ENCODE measurements around the gene ITPR1. TPM values are rescaled to one million over a fixed set of nuclear protein-coding genes. Genes with fewer than 3 reads are reported as not detected.

Gene ITPR1
- total RNA-seq, 1 donor from 2014 or later, result 16.3 TPM

- Histone ChIP-seq H3K27me3 (ENCODE audit: control insufficient read depth, insufficient read depth, low read length) (no peaks in the 10 kb centered on the region), H3K4me3 (ENCODE audit: low read depth, low read length) (no peak overlapping the region), H3K36me3 (ENCODE audit: control insufficient read depth, insufficient read depth, low read length) (no peaks in the 10 kb centered on the region)
- DNase-seq (ENCODE audit: low read depth) (no peak), FAIRE-seq (no peak)
- no peak for TF ChIP-seq CTCF (IDR thresholded peaks at IDR 0.05; ENCODE audit: insufficient read depth, low read length, severe bottlenecking)
Observed at GRCh38 chr3:4768021-4768420, 274.9 kb downstream of the ITPR1 start.

GRCh38 chr3:4768521-4768920 is 275.4 kb downstream of the ITPR1 start:
- no peaks in the 10 kb centered on the region for H3K36me3 ChIP-seq (ENCODE audit: control insufficient read depth, insufficient read depth, low read length)
- TF ChIP-seq CTCF (IDR thresholded peaks at IDR 0.05; ENCODE audit: insufficient read depth, low read length, severe bottlenecking), result no peak
- H3K4me3 ChIP-seq (ENCODE audit: low read depth, low read length), result no peak overlapping the region
- DNase-seq (ENCODE audit: low read depth) (no peak), FAIRE-seq (no peak)
- no peaks in the 10 kb centered on the region for H3K27me3 ChIP-seq (ENCODE audit: control insufficient read depth, insufficient read depth, low read length)

- Histone ChIP-seq H3K36me3 (ENCODE audit: control insufficient read depth, insufficient read depth, low read length) (no peaks in the 10 kb centered on the region), H3K4me3 (ENCODE audit: low read depth, low read length) (no peak overlapping the region), H3K27me3 (ENCODE audit: control insufficient read depth, insufficient read depth, low read length) (no peaks in the 10 kb centered on the region)
- DNase-seq (ENCODE audit: low read depth) (no peak), FAIRE-seq (no peak)
- TF ChIP-seq CTCF (IDR thresholded peaks at IDR 0.05; ENCODE audit: insufficient read depth, low read length, severe bottlenecking), result no peak
Observed at GRCh38 chr3:4770561-4770960, 277.4 kb downstream of the ITPR1 start.

- FAIRE-seq (no peak), DNase-seq (ENCODE audit: low read depth) (no peak)
Observed at GRCh38 chr3:4771243-4771642, 278.1 kb downstream of the ITPR1 start.

GRCh38 chr3:4772171-4772804 is 279.1 kb downstream of the ITPR1 start:
- Histone ChIP-seq H3K36me3 (ENCODE audit: control insufficient read depth, insufficient read depth, low read length) (no peaks in the 10 kb centered on the region), H3K4me3 (ENCODE audit: low read depth, low read length) (no peak overlapping the region), H3K27me3 (ENCODE audit: control insufficient read depth, insufficient read depth, low read length) (no peaks in the 10 kb centered on the region)
- FAIRE-seq (no peak), DNase-seq (ENCODE audit: low read depth) (no peak)
- TF ChIP-seq CTCF (IDR thresholded peaks at IDR 0.05; ENCODE audit: insufficient read depth, low read length, severe bottlenecking), result no peak

More at GRCh38 chr3:4771243-4771642, 278.1 kb downstream of the ITPR1 start:
- Histone ChIP-seq H3K4me3 (ENCODE audit: low read depth, low read length) (no peak overlapping the region), H3K36me3 (ENCODE audit: control insufficient read depth, insufficient read depth, low read length) (no peaks in the 10 kb centered on the region), H3K27me3 (ENCODE audit: control insufficient read depth, insufficient read depth, low read length) (no peaks in the 10 kb centered on the region)
- TF ChIP-seq CTCF (IDR thresholded peaks at IDR 0.05; ENCODE audit: insufficient read depth, low read length, severe bottlenecking), result no peak

- H3K36me3 ChIP-seq (ENCODE audit: control insufficient read depth, insufficient read depth, low read length), result no peaks in the 10 kb centered on the region
- FAIRE-seq (no peak), DNase-seq (ENCODE audit: low read depth) (no peak)
- no peaks in the 10 kb centered on the region for H3K27me3 ChIP-seq (ENCODE audit: control insufficient read depth, insufficient read depth, low read length)
- no peak for TF ChIP-seq CTCF (IDR thresholded peaks at IDR 0.05; ENCODE audit: insufficient read depth, low read length, severe bottlenecking)
- no peak overlapping the region for H3K4me3 ChIP-seq (ENCODE audit: low read depth, low read length)
Observed at GRCh38 chr3:4772858-4773257, 279.7 kb downstream of the ITPR1 start.

Data from bronchial epithelial cell (primary cell).